Lung (tissue), 12 donors: ENCODE results near the gene MTAP. TPM values are rescaled to one million over a fixed set of nuclear protein-coding genes. Genes with fewer than 3 reads are reported as not detected.

Source experiments
- ATAC-seq: fragments of 200-7000 bp; cut with Tn5 transposase; one replicate; pipeline ENCODE4 v1.9.1; 2020; ENCODE audit warnings: moderate number of reproducible peaks; ENCODE audit not compliant: insufficient read depth, low FRiP score
- DNase-seq, 3 donors: peaks; one replicate each; pipeline ENCODE4 v3.0.0-alpha.2; 2013 to 2017
- H3K27ac ChIP-seq, 2 donors: one replicate each; pipeline ENCODE4 v1.5.1; 2013; ENCODE audit warnings: mild to moderate bottlenecking in 2 of 2, moderate library complexity in 2 of 2, control low read depth in 1 of 2, inconsistent platforms in 1 of 2, low read depth in 1 of 2, low read length in 1 of 2
- H3K27me3 ChIP-seq, 3 donors: one replicate each; pipeline ENCODE4 v1.5.1; 2013; ENCODE audit warnings: low read length in 2 of 3; ENCODE audit not compliant: control insufficient read depth in 3 of 3, insufficient read depth in 3 of 3
- H3K36me3 ChIP-seq, 4 donors: one replicate each; pipeline ENCODE4 v1.5.1; 2013; ENCODE audit warnings: low read length in 4 of 4, mild to moderate bottlenecking in 1 of 4, moderate library complexity in 1 of 4; ENCODE audit not compliant: control insufficient read depth in 4 of 4, insufficient read depth in 4 of 4
- H3K4me1 ChIP-seq, 5 donors: one replicate each; pipeline ENCODE4 v1.5.1; 2013; ENCODE audit warnings: low read length in 5 of 5, mild to moderate bottlenecking in 2 of 5, moderate library complexity in 1 of 5; ENCODE audit not compliant: control insufficient read depth in 5 of 5, insufficient read depth in 5 of 5
- H3K4me3 ChIP-seq: one replicate; pipeline ENCODE4 v1.5.1; 2013; ENCODE audit warnings: mild to moderate bottlenecking, control low read depth, moderate library complexity
- H3K9ac ChIP-seq, 2 donors: one replicate each; pipeline ENCODE4 v1.5.1; 2013; ENCODE audit warnings: low read length in 2 of 2, control low read depth in 1 of 2; ENCODE audit not compliant: insufficient read depth in 1 of 2
- H3K9me3 ChIP-seq, 4 donors: one replicate each; pipeline ENCODE4 v1.5.1; 2013; ENCODE audit warnings: low read length in 3 of 4, mild to moderate bottlenecking in 1 of 4, moderate library complexity in 1 of 4; ENCODE audit not compliant: control insufficient read depth in 4 of 4, insufficient read depth in 3 of 4
- WGBS, 2 donors: extraction: QIAGEN DNeasy Blood & Tissue Kit; methylation state at CpG; one replicate each; pipeline ENCODE4 v1.1.7; 2013; 5-methylcytosine and 5-hydroxymethylcytosine counted together
- polyA plus RNA-seq, 2 donors: library from polyadenylated mRNA; stranded (reverse); fragments of 200-250 nt; gene quantifications; one replicate each; pipeline ENCODE4 v1.2.1, GENCODE V29; 2013
- total RNA-seq, 2 donors: library from RNA; depleted of rRNA in 1 of 2; stranded (reverse); fragments of >200 nt in 1 of 2; gene quantifications; one replicate each; pipeline ENCODE4 v1.2.1, GENCODE V29; 2014 to 2021
- TF ChIP-seq, protein P1 (sequence below): IDR thresholded peaks from 2 replicates; pipeline ENCODE4 v1.5.1; 2012; ENCODE audit warnings: mild to moderate bottlenecking; ENCODE audit errors: control extremely low read depth, extremely low read depth
- donor health status: control.
- donor health status: control.
- donor health status: Bipolar disorder and iron deficiency.
- donor health status: healthy.
- donor health status: DM: yes; HTN: yes; CAD: no.

Gene MTAP
- total and polyA plus RNA-seq, 4 donors, result 10.0 to 31.5 (median 18.8) TPM

DNA sequence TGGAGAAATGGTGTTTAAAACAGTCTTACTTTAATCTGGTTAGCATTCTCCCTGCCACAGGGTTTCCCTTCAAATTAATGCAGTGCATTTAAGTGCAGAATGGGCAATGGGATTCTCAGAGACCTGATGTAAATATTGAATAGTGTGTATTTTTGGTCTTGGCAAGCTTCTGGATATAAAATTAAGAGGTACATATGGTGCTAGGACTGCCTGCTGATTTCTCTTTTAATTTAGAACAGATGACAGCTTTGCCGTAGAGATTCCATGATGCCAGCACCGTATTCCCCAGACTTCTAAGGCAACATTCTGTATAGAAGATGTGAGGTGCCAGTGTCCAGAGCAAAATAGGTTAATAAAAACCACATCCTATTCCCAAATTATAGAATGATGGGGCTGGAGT lies 1.9 kb downstream of the MTAP start:
- Histone ChIP-seq H3K36me3 (peaks cover 0 to 6% (median 3%) of the 10 kb centered on the region in 4 donors), H3K4me3 (no peak overlapping the region), H3K9ac (peak overlapping the region in 1 of 2 donors; percentile 87), H3K27me3 (peaks cover 0 to 4% (median 0%) of the 10 kb centered on the region in 3 donors), H3K4me1 (peaks cover 4 to 16% (median 11%) of the 10 kb centered on the region in 5 donors), H3K27ac (no peak overlapping the region), H3K9me3 (no peaks in the 10 kb centered on the region)
- no peak for ATAC-seq
- DNase-seq, result no peak
- 97 to 100% methylated on average over 2 of the region's 2 CpGs for WGBS, 2 donors
- TF ChIP-seq, protein P1, sequence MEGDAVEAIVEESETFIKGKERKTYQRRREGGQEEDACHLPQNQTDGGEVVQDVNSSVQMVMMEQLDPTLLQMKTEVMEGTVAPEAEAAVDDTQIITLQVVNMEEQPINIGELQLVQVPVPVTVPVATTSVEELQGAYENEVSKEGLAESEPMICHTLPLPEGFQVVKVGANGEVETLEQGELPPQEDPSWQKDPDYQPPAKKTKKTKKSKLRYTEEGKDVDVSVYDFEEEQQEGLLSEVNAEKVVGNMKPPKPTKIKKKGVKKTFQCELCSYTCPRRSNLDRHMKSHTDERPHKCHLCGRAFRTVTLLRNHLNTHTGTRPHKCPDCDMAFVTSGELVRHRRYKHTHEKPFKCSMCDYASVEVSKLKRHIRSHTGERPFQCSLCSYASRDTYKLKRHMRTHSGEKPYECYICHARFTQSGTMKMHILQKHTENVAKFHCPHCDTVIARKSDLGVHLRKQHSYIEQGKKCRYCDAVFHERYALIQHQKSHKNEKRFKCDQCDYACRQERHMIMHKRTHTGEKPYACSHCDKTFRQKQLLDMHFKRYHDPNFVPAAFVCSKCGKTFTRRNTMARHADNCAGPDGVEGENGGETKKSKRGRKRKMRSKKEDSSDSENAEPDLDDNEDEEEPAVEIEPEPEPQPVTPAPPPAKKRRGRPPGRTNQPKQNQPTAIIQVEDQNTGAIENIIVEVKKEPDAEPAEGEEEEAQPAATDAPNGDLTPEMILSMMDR, result no peak

DNA sequence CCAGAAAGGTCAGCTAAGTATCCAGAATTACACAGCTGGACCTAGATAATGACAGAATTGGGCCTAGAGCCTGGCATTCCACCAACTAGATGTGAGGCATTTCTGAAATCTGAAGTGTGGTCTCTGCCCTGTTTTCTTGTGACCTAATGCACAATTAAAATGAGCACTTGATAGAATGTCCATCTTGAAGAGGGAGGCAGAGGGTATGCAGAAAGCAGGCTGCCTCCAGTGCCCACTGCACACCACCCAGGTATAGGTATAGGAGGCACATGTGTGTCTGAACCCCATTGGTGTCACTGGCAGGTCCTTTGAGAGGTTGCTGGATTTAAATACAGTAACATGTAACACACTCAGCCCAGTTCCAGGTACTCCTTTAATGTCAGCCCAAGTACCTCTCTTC lies 2.4 kb downstream of the MTAP start:
- Histone ChIP-seq H3K4me1 (peaks cover 4 to 16% (median 11%) of the 10 kb centered on the region in 5 donors), H3K36me3 (peaks cover 0 to 6% (median 3%) of the 10 kb centered on the region in 4 donors), H3K9ac (no peak overlapping the region), H3K4me3 (no peak overlapping the region), H3K27ac (no peak overlapping the region), H3K27me3 (peaks cover 0 to 4% (median 0%) of the 10 kb centered on the region in 3 donors), H3K9me3 (no peaks in the 10 kb centered on the region)
- no peak for DNase-seq
- ATAC-seq, result no peak
- TF ChIP-seq, protein P1, result no peak

DNA sequence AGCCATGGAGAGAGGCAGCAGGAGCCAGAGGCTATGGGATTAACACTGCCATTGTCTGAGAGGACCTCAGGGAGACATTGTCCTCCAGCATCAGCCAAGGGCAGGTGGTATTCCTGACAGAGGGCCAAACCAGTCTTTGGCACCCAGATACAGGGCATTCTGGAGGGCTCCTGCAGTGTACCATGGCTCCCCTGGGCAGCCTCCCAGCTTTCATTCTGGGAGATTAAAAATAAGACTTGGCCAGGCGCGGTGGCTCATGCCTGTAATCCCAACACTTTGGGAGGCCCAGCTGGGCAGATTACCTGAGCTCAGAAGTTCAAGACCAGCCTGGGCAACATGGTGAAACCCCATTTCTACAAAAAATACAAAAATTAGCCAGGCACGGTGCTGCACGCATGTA lies 4.2 kb downstream of the MTAP start:
- no peaks in the 10 kb centered on the region for H3K9me3 ChIP-seq
- ATAC-seq, result no peak
- H3K9ac ChIP-seq, result no peak overlapping the region
- TF ChIP-seq, protein P1, result no peak
- peaks cover 4 to 15% (median 11%) of the 10 kb centered on the region in 5 donors for H3K4me1 ChIP-seq
- DNase-seq, result no peak
- H3K27ac ChIP-seq, result no peak overlapping the region
- H3K36me3 ChIP-seq, result peaks cover 0 to 16% (median 9%) of the 10 kb centered on the region in 4 donors
- H3K4me3 ChIP-seq, result no peak overlapping the region
- no peaks in the 10 kb centered on the region for H3K27me3 ChIP-seq
- 96% methylated on average over 4 of the region's 4 CpGs for WGBS, 2 donors

DNA sequence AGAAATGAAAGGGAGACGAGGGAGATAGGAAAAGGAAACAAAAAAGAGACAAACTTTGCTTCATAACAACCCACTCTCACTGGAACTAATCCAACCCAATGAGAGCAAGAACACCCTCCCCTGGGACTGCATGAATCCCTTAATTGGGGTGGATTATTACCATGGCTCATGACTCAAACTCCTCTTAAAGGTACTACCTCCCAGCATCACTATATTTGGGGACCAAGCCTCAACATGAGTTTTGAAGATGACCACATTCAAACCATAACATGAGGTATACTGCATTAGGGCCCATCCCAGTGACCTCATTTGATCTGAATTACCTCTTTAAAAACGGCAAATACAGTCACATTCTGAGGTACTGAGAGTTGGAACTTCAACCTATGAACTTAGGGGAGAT lies 8.0 kb downstream of the MTAP start:
- ATAC-seq (no peak), DNase-seq (no peak)
- WGBS, 2 donors, result 44 to 63% methylated on average over 2 of the region's 2 CpGs
- Histone ChIP-seq H3K9ac (no peak overlapping the region), H3K4me1 (peaks cover 0 to 10% (median 2%) of the 10 kb centered on the region in 5 donors), H3K4me3 (no peak overlapping the region), H3K27me3 (no peaks in the 10 kb centered on the region), H3K9me3 (no peaks in the 10 kb centered on the region), H3K27ac (no peak overlapping the region), H3K36me3 (peaks cover 0 to 21% (median 12%) of the 10 kb centered on the region in 4 donors)
- TF ChIP-seq, protein P1, result no peak
